NCI-H187 (cell line): ENCODE measurements around the gene RGP1.

ENCODE experiments used
- DNase-seq, 2 experiments: peaks; one replicate each; lab custom pipeline; 2025; lab: John Stamatoyannopoulos, UW

Gene RGP1

DNA sequence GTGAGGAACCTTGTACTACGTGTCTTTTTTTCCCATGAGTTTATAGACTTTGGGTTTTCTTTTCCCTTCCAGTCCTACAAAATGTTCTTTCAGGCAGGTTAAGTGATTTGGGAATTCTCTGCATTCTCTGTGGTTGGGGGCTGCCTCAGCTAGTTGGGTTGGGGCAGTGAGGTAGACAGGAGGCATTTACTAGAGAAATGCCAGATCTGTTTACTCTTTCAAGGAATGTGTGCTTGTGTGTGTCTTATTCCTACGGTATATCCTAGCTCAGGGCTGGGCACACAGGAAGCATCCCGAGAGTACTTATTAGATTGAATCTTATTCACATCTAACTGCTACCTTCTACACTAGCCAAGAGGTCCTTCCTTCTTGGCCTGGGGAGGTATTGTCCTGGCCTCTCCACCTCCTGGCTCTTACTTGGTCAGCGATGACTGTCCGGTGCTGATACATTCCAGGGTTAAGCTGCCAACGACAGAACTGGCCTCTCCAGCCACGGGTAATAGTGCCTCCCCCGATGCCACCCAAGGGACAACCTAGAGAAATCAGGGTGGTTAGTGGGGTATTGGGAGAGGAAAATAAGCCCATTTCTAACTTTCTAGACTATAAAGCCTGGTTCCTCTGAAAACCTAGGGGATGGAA lies 5.1 kb upstream of the RGP1 start:
- no peak for DNase-seq

DNA sequence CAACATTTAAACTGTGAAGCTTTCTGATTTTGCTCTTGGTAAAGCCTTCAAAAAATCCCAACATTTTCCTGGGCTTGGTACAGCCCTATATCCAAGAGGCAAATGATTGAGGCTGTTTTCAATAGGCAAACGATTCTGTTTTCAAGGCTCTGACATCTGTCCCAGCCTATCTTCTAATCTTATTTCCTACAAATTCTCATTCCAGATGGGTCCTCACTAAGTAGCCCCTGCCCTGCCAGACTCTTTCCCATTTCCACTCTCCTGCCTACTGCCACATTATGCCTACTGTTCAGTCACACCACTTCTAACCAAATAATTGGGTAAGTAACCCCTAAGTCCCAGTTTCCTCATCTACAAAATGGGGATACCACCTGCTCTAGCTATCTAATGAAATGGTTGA lies 3.5 kb upstream of the RGP1 start:
- no peak for DNase-seq

DNA sequence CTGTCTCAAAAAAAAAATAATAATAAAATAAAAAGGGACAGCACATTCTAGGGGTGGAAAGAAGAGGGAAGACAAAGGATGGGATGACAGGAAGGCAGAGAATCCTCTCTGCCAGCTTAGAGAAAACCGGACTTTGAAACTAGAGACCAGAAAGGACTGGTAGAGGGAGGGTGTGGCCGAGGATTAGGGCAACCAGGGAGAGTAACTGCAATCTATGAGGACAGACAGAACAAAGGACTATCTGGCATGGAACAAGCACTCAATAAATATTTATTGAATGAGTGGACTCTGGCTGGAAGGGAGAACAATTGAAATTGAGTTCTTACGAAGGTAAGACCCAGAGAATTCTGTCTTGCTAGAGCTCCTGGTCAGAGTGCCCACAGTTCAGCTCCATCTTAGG lies 2.5 kb upstream of the RGP1 start:
- DNase-seq: no peak

DNA sequence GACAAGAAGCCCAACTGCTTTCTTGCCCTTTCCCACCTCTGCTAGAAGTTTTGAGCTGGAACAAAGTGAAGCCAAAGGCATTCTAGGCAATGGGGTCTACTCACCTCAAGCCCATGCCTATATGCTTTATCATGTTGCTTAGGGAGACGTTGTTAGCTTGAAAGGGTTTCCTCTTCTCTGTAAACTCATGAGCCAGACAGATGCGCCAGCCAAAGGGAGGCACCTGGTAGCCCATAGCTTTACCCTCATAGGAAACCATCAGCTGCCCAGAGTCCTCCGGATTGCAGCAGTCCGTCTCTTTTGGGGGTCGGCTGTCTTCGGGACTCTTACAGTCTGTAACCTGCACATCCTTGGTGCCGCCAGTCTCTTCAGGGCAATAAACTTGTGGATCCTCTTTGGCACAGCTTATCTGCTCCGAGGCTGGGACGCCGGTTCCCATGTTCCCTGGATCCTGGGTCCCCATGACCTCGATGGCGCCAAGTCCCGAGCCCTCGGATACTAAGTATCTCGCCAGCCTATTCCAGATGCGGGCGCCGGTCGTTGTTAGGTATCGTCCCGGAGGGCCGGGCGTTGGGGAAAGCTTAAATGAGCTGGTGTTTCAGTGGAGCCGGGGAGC lies 737 bp upstream of the RGP1 start:
- no peak for DNase-seq

DNA sequence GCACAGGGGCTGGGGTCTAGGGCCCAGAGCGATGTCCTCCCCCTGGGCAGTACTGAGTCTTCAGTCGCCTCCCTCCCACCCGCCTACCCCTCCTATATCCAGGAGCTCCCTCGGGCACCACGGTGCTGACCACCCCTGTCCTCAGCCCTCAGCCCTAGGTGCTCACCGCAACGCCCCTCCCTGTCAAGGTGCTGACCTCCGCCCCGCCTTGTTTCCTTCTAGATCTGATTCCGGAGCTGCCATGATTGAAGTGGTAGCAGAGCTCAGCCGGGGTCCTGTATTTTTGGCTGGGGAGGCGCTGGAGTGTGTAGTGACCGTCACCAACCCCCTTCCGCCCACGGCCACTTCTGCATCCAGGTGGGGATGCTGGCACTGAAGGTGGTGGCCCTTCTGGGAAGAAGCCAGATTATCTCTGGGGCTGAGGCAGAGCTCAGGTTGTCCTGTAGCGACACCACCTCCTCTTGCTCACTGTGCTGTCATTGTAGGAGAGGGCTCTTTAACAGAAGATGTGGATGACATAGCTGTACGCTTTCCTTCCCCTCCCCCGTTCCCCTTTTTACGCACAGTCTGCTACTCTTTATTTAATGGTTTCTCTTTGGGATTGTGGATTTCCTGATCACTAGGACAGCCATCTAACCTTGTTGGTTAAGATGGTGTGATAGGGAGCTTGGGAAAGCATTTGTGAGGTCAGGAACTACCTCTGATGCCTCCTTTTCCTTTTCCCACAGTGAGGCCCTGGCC lies 598 bp downstream of the RGP1 start:
- DNase-seq: no peak

DNA sequence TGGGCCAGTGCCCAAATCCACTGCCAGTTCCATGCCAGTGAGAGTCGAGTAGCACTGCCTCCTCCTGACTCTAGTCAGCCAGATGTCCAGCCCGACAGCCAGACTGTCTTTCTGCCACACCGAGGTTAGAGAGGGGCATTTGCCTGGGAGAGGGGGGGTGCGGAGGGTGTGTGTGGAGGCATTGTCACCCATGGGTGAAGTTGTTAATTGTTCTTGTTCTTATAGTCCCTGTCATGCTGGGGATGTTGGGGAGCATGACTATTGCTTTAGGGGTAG lies 1.1 kb downstream of the RGP1 start:
- no peak for DNase-seq

DNA sequence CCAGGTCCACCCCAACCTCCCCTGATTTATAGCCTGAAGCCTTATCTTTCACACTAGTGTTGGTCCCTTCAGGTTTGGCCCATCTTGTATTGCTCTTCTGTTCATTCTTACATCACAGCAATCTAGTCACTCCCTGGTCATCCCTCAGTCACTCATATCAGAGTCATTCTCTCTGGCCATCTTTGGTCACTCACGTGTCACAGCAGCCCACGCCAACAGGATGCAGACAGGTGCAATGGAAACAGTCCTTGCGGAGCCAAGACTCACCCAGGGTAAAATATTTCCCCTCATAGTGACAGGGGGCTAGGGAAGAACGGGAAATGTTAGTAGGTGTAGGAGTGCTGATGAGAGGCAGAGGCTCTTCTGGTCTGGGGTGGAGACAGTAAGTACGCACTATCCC lies 4.4 kb downstream of the RGP1 start:
- DNase-seq: no peak

DNA sequence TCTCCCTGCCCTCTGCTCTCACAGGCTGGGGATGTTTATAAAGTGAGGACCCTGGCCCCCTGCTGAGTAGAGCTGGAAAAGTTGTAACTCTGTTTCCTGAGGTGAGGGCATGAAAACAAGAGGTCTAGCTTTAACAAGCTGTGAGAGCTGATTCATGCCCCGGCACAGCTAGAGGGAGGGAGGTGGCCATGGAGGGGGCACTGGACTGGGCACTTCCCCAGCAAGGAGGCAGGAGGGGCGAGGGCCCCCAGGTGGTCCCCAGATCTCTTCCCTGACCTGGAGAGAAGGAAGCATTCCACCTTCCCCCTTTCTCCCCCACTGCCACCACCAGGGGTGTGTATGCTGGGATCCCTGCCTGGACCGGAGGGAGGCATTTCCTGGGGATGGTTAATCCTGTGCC lies 5.2 kb downstream of the RGP1 start, which contains the start of gene MSMP:
MSMP (minus strand) TSS at position 13 of the 400 bp plus-strand sequence. CDS start 147 bp downstream, outside the sequence.
- DNase-seq: no peak

DNA sequence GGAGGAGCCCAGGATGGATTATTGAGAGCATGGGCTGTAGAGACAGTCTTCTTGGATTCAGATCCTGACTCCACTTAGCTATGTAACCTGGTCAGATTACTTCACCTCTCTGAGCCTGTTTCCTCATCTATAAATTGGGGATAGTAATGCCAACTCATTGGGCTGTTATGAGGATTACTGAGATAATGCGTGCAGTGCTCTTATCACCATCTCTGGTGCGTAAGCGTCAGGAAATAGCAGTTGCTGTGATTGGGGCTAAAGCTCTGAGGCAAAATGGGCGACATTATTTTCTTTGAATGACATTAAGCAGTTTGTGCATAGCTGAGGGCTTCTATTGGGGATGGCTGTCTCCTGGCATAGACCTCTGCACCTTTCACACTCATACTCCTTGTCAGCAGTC lies 6.0 kb downstream of the RGP1 start:
- DNase-seq: no peak

DNA sequence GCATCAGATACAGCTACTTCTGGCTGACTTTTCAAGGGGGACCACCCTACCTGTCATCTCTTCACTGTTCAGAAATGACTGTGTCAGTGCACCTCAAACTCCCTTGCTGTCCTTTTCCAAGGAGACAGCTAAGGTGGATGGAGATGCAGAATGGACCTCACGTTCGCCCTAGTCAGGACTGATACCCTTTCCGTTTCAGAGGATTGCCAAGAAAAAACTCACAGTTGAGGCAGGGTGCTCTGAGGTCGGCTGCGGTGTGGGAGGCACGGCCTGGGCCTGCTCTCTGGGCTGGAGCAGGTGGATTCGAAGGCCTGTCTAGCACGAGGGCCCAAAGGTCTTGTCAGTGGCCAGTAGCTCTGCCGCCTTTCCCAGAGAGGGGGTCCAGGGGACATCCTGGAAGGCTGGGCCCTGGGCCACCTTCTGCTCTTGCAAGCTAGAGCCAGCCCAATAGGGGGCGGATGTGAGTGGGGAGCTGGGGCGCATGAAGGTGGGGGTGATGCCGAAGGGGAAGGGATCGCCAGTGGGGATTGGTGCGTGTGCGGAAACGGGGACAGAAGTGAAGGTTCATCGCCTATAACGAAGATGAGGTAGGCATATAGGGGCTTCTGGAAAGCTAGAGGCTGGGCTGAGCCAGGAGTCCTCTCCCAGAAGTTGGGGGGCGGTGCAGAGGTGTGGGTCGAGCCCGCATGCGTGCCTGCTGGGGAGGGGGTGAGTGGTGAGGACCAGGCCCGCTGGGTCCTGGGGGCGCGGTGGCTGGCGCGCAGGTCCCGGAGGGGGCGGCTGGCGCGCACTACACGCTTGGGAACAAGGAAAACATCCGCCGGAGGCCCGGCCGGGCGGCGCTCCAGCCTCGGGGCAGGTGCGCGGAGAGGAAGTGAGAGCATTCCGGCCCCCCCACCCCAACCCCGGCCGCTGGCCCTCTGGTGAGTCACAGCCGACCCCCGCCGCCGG lies 7.5 kb downstream of the RGP1 start:
- DNase-seq: peak in 1 of 2 experiments; percentile 35

DNA sequence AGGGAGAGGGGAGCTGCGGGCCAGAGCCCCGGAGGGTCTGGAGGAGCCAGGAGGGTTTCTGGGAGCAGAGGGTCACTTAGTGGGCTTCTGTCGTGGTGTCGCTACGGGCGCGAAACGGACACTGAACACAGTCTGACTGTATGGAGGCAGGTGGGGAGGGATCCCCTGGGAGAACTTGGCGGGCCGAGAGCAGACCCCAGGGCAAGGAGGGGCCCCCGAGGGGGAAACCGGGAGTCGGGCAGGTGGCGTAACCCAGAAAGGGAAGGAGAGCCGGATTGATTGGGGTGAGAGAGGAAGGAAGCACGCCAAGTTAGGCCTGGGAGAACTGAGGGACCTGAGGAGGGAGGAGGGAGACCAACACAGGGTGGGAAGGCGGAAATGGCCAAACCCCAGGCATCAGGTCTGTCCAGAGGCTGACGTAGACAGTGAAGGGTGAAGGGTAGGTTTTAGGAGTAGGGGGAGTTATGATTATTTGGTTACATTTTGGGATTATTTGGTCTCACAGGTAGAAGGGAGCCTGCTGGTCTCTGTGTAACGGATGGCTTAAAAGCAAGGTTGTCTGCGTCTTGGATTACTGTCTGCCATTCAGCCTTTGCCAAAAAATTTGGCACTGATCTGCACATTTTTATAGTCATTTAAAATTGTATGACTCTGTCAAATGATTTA lies 8.3 kb downstream of the RGP1 start:
- DNase-seq: no peak

DNA sequence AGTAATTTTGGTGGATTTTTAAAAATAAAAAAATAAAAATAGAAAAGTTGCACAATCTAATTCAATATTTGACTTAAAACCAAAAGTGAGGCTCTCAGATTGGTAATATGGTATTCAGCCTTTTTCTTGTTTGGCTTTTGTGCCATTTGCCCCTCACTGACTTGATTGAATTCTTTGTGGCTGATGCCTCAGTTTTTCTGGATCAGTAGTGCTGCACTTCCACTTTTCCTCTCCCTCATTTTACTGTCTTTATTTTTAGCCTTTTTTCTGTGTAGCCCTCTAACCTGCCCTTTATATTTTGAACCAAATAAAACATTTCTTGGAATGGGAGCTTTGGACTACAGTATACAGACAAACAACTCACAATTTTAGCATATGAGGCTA lies 8.8 kb downstream of the RGP1 start:
- no peak for DNase-seq

DNA sequence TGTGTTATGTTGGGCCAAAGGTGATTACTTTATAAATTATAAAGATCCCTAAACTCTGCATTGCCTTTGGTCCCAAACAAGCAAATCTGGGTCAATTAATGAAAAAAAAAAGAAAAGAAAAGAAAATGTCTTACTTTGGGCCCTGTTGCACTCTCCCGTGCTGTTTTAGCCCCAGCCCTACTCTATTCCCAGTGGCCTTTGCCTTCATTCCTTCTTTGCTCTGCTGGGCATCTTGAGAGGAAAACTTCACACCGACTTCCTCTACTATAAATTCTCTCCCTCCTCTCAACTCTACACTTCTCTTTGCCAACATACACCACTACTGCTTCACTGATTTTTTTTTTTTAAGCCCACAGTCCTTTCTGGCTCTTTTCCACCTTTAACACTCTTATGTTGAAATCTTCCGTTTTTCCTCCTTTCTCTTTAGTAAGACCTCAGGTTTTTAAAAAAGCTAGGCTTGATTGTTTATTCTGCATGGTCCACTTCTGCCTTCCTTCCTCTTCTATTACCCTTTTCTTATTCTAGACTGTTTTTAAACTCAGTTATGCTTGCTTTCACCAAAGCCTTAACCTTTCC lies 9.5 kb downstream of the RGP1 start:
- DNase-seq: no peak

DNA sequence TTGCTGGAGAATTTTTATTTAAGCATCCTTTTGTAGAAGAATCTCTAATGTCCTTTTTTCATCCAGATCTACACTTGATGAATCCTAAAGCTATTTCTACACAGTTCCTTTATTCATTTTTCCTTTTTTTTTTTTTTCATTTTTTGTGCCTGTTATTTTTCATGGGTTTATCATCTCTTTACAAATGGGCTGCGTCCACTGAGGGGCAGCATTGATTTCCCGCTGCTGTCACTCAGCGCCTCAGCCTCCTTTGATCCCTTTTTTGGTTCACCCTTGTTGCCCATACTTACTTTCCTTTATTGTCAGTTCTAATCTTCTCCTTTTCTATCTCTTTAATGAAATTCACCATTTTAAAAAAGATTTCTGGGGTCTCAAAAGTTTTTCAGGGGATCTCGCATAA lies 10.7 kb downstream of the RGP1 start:
- DNase-seq: no peak

DNA sequence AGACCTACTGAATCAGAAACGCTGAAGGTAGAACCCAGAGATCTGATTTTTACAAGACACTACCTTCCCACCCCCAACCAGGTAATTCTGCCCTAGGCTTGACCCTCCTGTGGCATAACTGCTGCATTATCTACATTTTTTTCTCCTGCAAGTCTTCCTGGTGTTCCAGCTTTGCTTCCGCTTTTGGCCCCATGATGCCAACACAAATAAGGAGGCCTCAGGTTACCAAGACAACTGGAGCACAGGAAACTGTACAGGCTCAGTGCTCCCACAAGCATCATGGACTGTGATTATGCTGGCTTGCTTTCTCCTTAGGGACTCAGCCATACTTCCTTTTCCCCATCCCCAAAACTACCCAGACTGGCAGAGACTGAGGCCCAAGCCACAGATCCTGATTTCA lies 11.6 kb downstream of the RGP1 start:
- no peak for DNase-seq

DNA sequence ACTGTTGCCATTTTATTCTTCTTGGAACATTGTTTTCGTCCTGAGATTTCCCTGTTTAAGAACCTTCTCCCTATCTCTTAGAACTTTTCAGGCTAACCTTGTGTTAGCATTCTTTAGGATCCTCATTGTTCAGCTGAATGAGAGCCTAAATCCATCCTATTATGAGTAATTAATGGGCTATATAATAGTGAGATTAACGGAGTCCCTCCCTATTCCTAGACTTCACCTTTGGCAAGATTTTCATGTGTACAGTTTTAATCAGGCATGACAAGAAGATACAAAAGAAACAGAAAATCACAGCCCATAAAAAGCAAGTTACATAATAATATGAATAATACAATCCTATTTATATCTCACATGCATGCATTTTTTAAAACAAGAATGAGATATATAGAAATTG lies 14.1 kb downstream of the RGP1 start:
- DNase-seq: no peak

DNA sequence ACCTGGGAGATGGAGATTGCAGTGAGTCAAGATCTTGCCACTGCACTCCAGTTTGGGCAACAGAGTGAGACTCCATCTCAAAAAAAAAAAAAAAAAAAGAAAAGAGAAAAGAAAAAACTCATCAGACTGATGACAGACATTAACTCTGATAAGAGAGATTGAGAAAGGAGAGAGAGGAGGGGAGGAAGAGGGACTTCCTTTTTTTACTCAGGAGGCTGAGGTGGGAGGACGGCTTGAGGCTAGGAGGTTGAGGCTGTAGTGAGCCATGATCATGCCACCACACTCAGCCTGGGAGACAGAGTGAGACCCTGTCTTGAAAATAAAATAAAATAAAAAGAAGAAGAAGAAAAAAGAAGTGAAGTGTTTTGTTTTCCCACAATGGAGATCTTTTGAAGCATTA lies 14.7 kb downstream of the RGP1 start:
- DNase-seq: no peak

DNA sequence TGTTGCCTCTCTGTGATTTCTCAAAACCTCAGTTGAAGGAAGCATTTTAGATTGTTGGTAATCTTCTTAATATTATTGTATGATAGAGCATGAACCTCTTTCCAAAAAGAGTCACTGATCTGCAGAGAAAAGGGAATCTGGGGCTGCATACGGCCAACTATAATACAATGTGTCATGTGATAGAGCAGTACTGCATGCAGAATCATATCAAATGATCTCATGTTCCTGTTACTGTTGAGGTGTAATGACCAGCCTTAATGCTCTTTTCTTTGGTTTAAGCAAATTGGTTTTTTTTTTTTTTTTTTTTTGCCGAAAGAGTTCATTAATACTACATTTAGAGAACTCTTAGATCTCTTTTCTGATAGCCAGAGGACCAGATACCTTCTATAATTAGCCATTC lies 17.9 kb downstream of the RGP1 start:
- no peak for DNase-seq

DNA sequence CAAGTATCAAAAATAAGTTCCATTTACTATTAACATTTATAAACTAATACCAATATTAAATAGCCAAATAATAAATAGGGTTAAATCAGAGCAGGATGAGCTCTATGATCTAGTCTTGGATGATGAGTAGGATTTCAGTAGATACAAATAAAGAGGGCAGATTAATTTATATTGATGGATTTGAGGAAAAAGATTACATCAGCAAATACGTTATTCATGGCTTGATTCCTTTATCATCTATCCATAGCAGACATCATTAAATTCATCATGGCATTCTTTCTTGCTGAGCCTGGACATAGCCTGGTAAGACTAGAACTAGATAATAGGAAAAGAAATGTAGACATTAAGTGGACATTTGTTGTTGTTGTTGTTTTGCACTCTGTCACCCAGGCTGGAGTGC lies 18.4 kb downstream of the RGP1 start:
- DNase-seq: no peak

DNA sequence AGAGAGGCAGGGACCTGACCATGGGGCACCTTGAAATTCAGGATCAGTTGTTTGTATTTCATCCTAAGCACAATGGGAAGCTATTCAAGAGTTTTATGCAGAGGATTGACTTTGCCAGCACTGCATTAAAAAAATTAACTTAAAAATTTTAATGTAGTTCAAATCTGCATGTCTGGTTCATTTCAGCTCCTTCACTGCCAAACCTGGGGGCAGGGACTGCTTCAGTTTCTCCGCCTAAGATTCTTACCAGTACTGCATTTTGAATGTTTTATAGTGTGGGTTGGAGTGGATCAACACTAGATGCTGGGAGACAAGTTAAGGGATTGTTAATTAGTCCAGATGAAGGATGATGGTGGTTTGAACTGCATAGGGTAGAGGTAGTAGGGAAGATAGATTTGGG lies 20.7 kb downstream of the RGP1 start:
- no peak for DNase-seq

DNA sequence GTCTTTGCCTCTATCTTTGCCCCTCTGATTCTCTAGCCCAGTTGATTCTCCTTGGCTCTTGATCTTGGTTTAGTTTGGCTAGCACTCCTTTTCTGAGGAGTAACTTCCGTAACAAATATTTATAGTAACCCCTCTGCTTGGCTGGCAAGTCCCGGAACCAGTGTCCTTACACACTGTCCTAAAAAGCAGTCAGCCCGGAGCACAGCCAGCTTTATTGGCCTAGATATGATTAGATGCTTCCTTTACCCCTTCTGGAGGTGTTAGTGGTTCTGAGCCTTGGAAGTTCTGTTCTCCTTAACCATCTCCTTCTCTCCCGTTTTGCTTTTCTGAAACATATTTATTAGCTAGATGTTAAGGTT lies 22.0 kb downstream of the RGP1 start:
- no peak for DNase-seq

DNA sequence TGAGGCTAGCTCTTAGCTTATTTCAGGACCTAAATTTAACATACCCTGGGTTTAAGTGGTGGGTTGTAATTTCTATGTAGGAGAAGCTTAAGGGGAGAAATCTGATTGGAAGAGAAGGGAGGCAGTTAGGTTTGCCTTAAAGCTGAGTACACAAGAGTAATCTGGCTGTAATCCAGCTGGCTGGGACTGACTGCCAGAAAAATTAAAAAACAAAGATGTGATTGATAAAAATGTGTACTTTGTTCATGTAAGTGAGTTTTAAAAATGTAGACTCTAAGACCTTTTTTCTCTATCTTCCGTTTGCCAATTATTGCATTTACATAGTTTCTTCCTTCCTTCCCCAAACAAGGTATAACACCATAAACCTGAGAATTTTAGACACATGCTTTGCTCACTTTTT lies 22.4 kb downstream of the RGP1 start:
- no peak for DNase-seq
